Mesenchymal stem cell (in vitro differentiated cells and primary cell): ENCODE data around the gene SCAPER.

Source experiments
- DNase-seq: peaks from one replicate; pipeline ENCODE4 v3.0.0-alpha.2; 2013
- H2AFZ ChIP-seq: one replicate; pipeline ENCODE4 v1.6.1; 2013; ENCODE audit warnings: low read depth, mild to moderate bottlenecking, control low read depth, inconsistent platforms, low read length, moderate library complexity
- H2AK5ac ChIP-seq: 2 replicates; pipeline ENCODE4 v1.6.1; 2013; ENCODE audit warnings: low read length, moderate library complexity, mild to moderate bottlenecking, inconsistent platforms; ENCODE audit not compliant: severe bottlenecking
- H2BK120ac ChIP-seq: one replicate; pipeline ENCODE4 v1.6.1; 2013; ENCODE audit warnings: low read depth, mild to moderate bottlenecking, inconsistent platforms, low read length, moderate library complexity
- H2BK12ac ChIP-seq, 2 experiments: one replicate each; pipeline ENCODE4 v1.6.1; 2013; ENCODE audit warnings: inconsistent platforms in 2 of 2, low read length in 2 of 2, mild to moderate bottlenecking in 2 of 2, moderate library complexity in 2 of 2, control low read depth in 1 of 2
- H2BK15ac ChIP-seq: one replicate; pipeline ENCODE4 v1.6.1; 2013; ENCODE audit warnings: mild to moderate bottlenecking, low read depth, inconsistent platforms; ENCODE audit not compliant: poor library complexity, severe bottlenecking
- H2BK5ac ChIP-seq: 2 replicates; pipeline ENCODE4 v1.6.1; 2013; ENCODE audit warnings: low read depth, mild to moderate bottlenecking, low read length, control low read depth, inconsistent platforms; ENCODE audit not compliant: poor library complexity, severe bottlenecking
- H3K14ac ChIP-seq, 2 experiments: one replicate each; pipeline ENCODE4 v1.6.1; 2013; ENCODE audit warnings: inconsistent platforms in 2 of 2, low read length in 2 of 2, control low read depth in 1 of 2, mild to moderate bottlenecking in 1 of 2, moderate library complexity in 1 of 2
- H3K18ac ChIP-seq, 2 experiments: one replicate each; pipeline ENCODE4 v1.6.1; 2013; ENCODE audit warnings: inconsistent platforms in 2 of 2, low read length in 2 of 2, control low read depth in 1 of 2, low read depth in 1 of 2, mild to moderate bottlenecking in 1 of 2
- H3K23ac ChIP-seq, 2 experiments: one replicate each; pipeline ENCODE4 v1.6.1; 2013; ENCODE audit warnings: inconsistent platforms in 2 of 2, low read length in 2 of 2, mild to moderate bottlenecking in 2 of 2, moderate library complexity in 2 of 2, control low read depth in 1 of 2
- H3K27ac ChIP-seq: 2 replicates; pipeline ENCODE4 v1.5.1; 2013; ENCODE audit warnings: mild to moderate bottlenecking, moderate library complexity, low read length, control low read depth, inconsistent platforms; ENCODE audit not compliant: poor library complexity, severe bottlenecking
- H3K27me3 ChIP-seq, 2 experiments: 2 replicates each; pipeline versions ENCODE4 v1.6.1 to v1.7.0; 2013; ENCODE audit warnings: low read length in 2 of 2, mild to moderate bottlenecking in 2 of 2, moderate library complexity in 2 of 2, control low read depth in 1 of 2, inconsistent platforms in 1 of 2; ENCODE audit not compliant: control insufficient read depth in 1 of 2, insufficient read depth in 1 of 2
- H3K36me3 ChIP-seq, 2 experiments: 2 replicates each; pipeline versions ENCODE4 v1.6.1 to v1.7.0; 2013; ENCODE audit warnings: low read length in 2 of 2, control low read depth in 1 of 2, inconsistent platforms in 1 of 2, low read depth in 1 of 2, mild to moderate bottlenecking in 1 of 2; ENCODE audit not compliant: insufficient read depth in 2 of 2, control insufficient read depth in 1 of 2
- H3K4ac ChIP-seq, 2 experiments: one replicate each; pipeline ENCODE4 v1.6.1; 2013; ENCODE audit warnings: inconsistent platforms in 2 of 2, low read length in 2 of 2, mild to moderate bottlenecking in 2 of 2, moderate library complexity in 2 of 2, control low read depth in 1 of 2, low read depth in 1 of 2
- H3K4me1 ChIP-seq: 2 replicates; pipeline ENCODE4 v1.6.1; 2013; ENCODE audit warnings: low read depth, low read length, control low read depth; ENCODE audit not compliant: control insufficient read depth, insufficient read depth
- H3K4me2 ChIP-seq: 2 replicates; pipeline ENCODE4 v1.6.1; 2013; ENCODE audit warnings: low read length, mild to moderate bottlenecking, inconsistent platforms; ENCODE audit not compliant: poor library complexity, severe bottlenecking
- H3K4me3 ChIP-seq, 2 experiments: 2 replicates each; pipeline versions ENCODE4 v1.5.1 to v1.7.0; 2013; ENCODE audit warnings: low read length in 2 of 2, mild to moderate bottlenecking in 2 of 2, control low read depth in 1 of 2, low read depth in 1 of 2; ENCODE audit not compliant: insufficient read depth in 1 of 2
- H3K79me1 ChIP-seq: replicated peaks from 2 replicates; pipeline ENCODE4 v1.6.1; 2013; ENCODE audit warnings: mild to moderate bottlenecking, control low read depth, low read length, inconsistent platforms; ENCODE audit not compliant: poor library complexity, severe bottlenecking
- H3K9ac ChIP-seq: 2 replicates; pipeline ENCODE4 v1.7.0; 2013; ENCODE audit warnings: mild to moderate bottlenecking, low read length, moderate library complexity
- H3K9me3 ChIP-seq: 2 replicates; pipeline ENCODE4 v1.7.0; 2013; ENCODE audit warnings: mild to moderate bottlenecking, low read length; ENCODE audit not compliant: control insufficient read depth
- H4K8ac ChIP-seq: one replicate; pipeline ENCODE4 v1.6.1; 2013; ENCODE audit warnings: inconsistent platforms, mild to moderate bottlenecking, low read length, moderate library complexity
- H4K91ac ChIP-seq: one replicate; pipeline ENCODE4 v1.6.1; 2013; ENCODE audit warnings: mild to moderate bottlenecking, low read length, inconsistent platforms
- WGBS: methylation state at CpG from one replicate; pipeline ENCODE4 v1.1.7; 2013; ENCODE audit warnings: mixed read lengths; 5-methylcytosine and 5-hydroxymethylcytosine counted together

Gene SCAPER

DNA sequence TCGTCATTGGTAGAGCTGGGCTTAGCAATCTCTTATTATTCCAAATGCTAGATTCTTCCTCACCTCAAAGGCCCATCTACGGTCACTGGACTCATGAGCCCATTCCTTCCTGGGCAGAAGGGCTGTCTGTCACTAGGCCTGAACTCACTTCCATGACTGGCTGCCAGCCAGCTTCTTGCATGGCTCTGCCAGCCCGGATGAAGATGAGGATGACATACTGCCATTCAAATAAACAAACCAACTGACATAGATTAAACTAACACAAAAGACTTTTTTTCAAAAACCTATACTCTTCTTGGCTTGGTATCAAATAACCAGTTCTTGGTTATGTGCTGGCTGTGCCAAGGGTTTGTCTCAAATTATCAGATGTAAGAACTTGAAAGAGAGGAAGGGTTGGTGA is 544.7 kb downstream of the SCAPER start:
- Histone ChIP-seq H4K91ac (no peak overlapping the region), H3K27ac (no peak overlapping the region), H3K18ac (no peak overlapping the region), H2BK15ac (no peak overlapping the region), H3K4me1 (no peaks in the 10 kb centered on the region), H3K9me3 (no peaks in the 10 kb centered on the region), H3K4me3 (no peak overlapping the region), H2BK12ac (no peak overlapping the region), H3K79me1 (no peaks in the 10 kb centered on the region), H3K27me3 (no peaks in the 10 kb centered on the region), H2BK5ac (no peak overlapping the region), H4K8ac (no peak overlapping the region), H2AFZ (no peak overlapping the region), H3K9ac (no peak overlapping the region), H3K4ac (no peak overlapping the region), H2BK120ac (no peak overlapping the region), H3K36me3 (no peaks in the 10 kb centered on the region), H3K23ac (no peak overlapping the region), H2AK5ac (no peak overlapping the region), H3K14ac (no peak overlapping the region), H3K4me2 (no peak overlapping the region)
- 88% methylated on average over 2 of the region's 3 CpGs for WGBS
- DNase-seq, result no peak

DNA sequence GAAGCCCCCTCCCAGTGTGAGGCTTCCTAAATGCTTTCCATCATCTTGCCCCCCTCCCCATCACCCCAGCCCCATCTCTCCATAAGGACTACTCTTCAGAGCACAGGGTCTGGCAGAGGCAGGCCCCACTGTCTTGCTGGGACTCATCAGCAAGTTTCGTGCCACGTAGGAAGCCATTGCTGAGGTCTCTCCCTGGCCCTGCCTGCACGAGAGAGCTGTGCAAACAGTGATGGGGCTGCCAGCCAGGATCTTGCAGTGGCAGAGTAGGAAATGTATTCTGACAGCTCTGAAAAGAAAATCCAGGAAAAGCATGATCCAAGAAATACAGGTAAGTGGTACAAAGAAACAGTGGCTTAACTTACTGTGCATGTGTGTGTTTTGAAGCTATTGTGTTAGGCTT is 546.0 kb downstream of the SCAPER start:
- no peaks in the 10 kb centered on the region for H3K9me3 ChIP-seq
- H3K79me1 ChIP-seq, result no peaks in the 10 kb centered on the region
- no peak overlapping the region for H3K4me3 ChIP-seq
- no peak overlapping the region for H2BK15ac ChIP-seq
- H4K91ac ChIP-seq, result no peak overlapping the region
- no peak overlapping the region for H3K9ac ChIP-seq
- no peaks in the 10 kb centered on the region for H3K36me3 ChIP-seq
- H2BK12ac ChIP-seq, result no peak overlapping the region
- H2BK5ac ChIP-seq, result no peak overlapping the region
- H2AFZ ChIP-seq, result no peak overlapping the region
- H3K4me2 ChIP-seq, result no peak overlapping the region
- no peak overlapping the region for H4K8ac ChIP-seq
- H3K27ac ChIP-seq, result no peak overlapping the region
- no peak overlapping the region for H2BK120ac ChIP-seq
- H3K14ac ChIP-seq, result no peak overlapping the region
- no peak for DNase-seq
- no peak overlapping the region for H3K4ac ChIP-seq
- no peaks in the 10 kb centered on the region for H3K27me3 ChIP-seq
- no peak overlapping the region for H3K18ac ChIP-seq
- H3K4me1 ChIP-seq, result no peaks in the 10 kb centered on the region
- 91% methylated on average over 3 of the region's 3 CpGs for WGBS
- H3K23ac ChIP-seq, result no peak overlapping the region
- H2AK5ac ChIP-seq, result no peak overlapping the region

DNA sequence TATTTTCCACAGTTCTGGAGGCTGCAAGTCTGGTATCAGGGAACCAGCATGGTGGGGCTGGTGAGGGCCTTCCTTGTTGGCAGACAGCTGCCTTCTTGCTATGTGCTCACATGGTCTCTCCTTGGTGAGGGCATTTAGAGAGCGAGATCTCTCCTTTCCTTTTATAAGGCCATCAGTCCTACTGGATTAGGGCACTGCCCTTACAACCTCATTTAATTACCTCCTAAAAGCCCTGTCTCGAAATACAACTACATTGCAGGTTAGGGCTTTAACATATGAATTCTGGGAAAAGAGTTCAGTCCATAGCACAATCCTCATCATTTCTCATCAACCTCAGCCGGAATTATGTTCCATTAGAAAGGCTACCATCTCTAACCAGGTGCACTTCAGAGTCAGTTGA is 546.7 kb downstream of the SCAPER start:
- Histone ChIP-seq H3K27ac (no peak overlapping the region), H2BK120ac (no peak overlapping the region), H3K4me3 (no peak overlapping the region), H3K23ac (no peak overlapping the region), H3K27me3 (no peaks in the 10 kb centered on the region), H3K79me1 (no peaks in the 10 kb centered on the region), H3K4ac (no peak overlapping the region), H2BK12ac (no peak overlapping the region), H4K91ac (no peak overlapping the region), H3K4me2 (no peak overlapping the region), H3K18ac (no peak overlapping the region), H3K9me3 (no peaks in the 10 kb centered on the region), H3K36me3 (no peaks in the 10 kb centered on the region), H2AK5ac (no peak overlapping the region), H4K8ac (no peak overlapping the region), H2AFZ (no peak overlapping the region), H2BK5ac (no peak overlapping the region), H3K4me1 (no peaks in the 10 kb centered on the region), H2BK15ac (no peak overlapping the region), H3K9ac (no peak overlapping the region), H3K14ac (no peak overlapping the region)
- DNase-seq, result no peak
- WGBS, result 95% methylated on average over 3 of the region's 3 CpGs

DNA sequence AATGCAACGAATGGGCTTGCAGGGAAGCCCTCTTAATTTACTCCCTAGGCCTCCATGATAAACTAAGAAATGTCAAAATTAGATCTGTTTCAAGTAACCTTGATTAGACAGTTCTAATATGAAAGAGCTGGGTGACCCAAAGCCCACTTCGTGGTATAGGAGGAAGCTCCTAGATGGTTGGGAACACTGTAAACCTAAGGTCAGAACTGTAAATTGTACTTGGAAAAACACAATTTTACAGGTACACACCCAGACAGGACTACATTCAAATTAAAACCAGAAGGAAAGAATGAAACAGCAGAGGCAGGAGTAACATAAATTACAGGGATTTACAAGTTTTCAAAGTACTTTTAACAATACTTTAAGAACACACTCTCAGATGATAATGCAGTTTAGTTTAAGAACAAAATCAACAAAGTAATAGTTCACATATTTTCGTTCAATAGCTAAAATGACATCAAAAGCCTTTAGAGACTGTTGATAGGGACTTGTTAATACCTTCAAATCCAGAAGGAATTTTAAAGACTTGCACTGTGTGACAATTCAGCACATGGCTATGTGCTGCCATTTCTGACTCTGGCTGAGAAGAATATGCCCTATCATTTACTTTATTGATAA is 550.2 kb downstream of the SCAPER start:
- H4K91ac ChIP-seq, result no peak overlapping the region
- H3K36me3 ChIP-seq, result no peaks in the 10 kb centered on the region
- no peak overlapping the region for H3K18ac ChIP-seq
- H4K8ac ChIP-seq, result no peak overlapping the region
- no peak overlapping the region for H3K23ac ChIP-seq
- H3K14ac ChIP-seq, result no peak overlapping the region
- H2BK5ac ChIP-seq, result no peak overlapping the region
- no peak overlapping the region for H3K4me2 ChIP-seq
- no peaks in the 10 kb centered on the region for H3K27me3 ChIP-seq
- no peak overlapping the region for H3K9ac ChIP-seq
- no peaks in the 10 kb centered on the region for H3K79me1 ChIP-seq
- H3K9me3 ChIP-seq, result no peaks in the 10 kb centered on the region
- H2BK120ac ChIP-seq, result no peak overlapping the region
- no peak overlapping the region for H2AFZ ChIP-seq
- no peak overlapping the region for H3K27ac ChIP-seq
- no peaks in the 10 kb centered on the region for H3K4me1 ChIP-seq
- no peak overlapping the region for H3K4me3 ChIP-seq
- H3K4ac ChIP-seq, result no peak overlapping the region
- no peak overlapping the region for H2AK5ac ChIP-seq
- H2BK15ac ChIP-seq, result no peak overlapping the region
- H2BK12ac ChIP-seq, result no peak overlapping the region
- DNase-seq, result no peak
- no CpG with 5 or more reads among the region's 3 CpGs for WGBS
